GM12872 (cell line): ENCODE results near the gene IL11.

Experiments used
- CTCF ChIP-seq: IDR thresholded peaks from 3 replicates; pipeline ENCODE4 v1.5.1; 2011; ENCODE audit warnings: low read depth, mild to moderate bottlenecking, low read length, moderate library complexity; ENCODE audit not compliant: insufficient read depth

IL11 gene

GRCh38 chr19:55386493-55386971 lies 16.3 kb upstream of the IL11 start:
- no peak for TF ChIP-seq CTCF

- no peak for TF ChIP-seq CTCF
These were observed 15.6 kb upstream of the IL11 start, which contains the start of gene RPL28 for GRCh38 chr19:55385724-55386492. RPL28 (plus strand) TSS chr19:55385932; CDS start chr19:55386358, 426 bp downstream.

GRCh38 chr19:55384920-55385723 lies 14.9 kb upstream of the IL11 start:
- no peak for TF ChIP-seq CTCF

GRCh38 chr19:55384131-55384919 lies 14.1 kb upstream of the IL11 start, which contains the start of gene TMEM238:
TMEM238 (minus strand) TSS chr19:55384292; CDS start chr19:55384259, 33 bp downstream.
- no peak for TF ChIP-seq CTCF

GRCh38 chr19:55383279-55384130 lies 13.2 kb upstream of the IL11 start:
- TF ChIP-seq CTCF, result no peak

GRCh38 chr19:55382522-55383054 lies 12.3 kb upstream of the IL11 start:
- TF ChIP-seq CTCF, result no peak
